Smooth muscle cell (in vitro differentiated cells): ENCODE results near the gene SENP5. TPM values are rescaled to one million over a fixed set of nuclear protein-coding genes. Genes with fewer than 3 reads are reported as not detected.
A peak's percentile ranks its signal among the peaks of the same experiment; 100 is the strongest.
"Not testable (repeated sequence)": the region's sequence is repeated elsewhere in the genome, so short reads cannot be mapped to it uniquely, and the experiment has no call there.

Experiments used
- DNase-seq: peaks from one replicate; lab custom pipeline; 2025; ENCODE audit not compliant: unreplicated experiment; lab: John Stamatoyannopoulos, UW
- H2AFZ ChIP-seq: fragments of 200-600 bp; sonication (generic); 2 replicates; pipeline ENCODE4 v1.6.0; 2016; ENCODE audit warnings: antibody characterized with exemption, low read depth, mild to moderate bottlenecking
- H3F3A ChIP-seq: fragments of 200-600 bp; sonication (generic); 2 replicates; pipeline ENCODE4 v1.6.0; 2017; ENCODE audit warnings: antibody characterized with exemption, low read depth
- H3K27ac ChIP-seq: fragments of 200-600 bp; sonication (generic); 2 replicates; pipeline ENCODE4 v1.5.1; 2016; ENCODE audit warnings: low read depth, mild to moderate bottlenecking
- H3K27me3 ChIP-seq: fragments of 200-600 bp; sonication (generic); 2 replicates; pipeline ENCODE4 v1.6.1; 2016; ENCODE audit warnings: low read depth, mild to moderate bottlenecking
- H3K36me3 ChIP-seq: fragments of 200-600 bp; sonication (generic); 2 replicates; pipeline ENCODE4 v1.5.1; 2016; ENCODE audit warnings: low read depth
- H3K4me1 ChIP-seq: fragments of 200-600 bp; sonication (generic); 2 replicates; pipeline ENCODE4 v1.5.1; 2016; ENCODE audit warnings: low read depth
- H3K4me2 ChIP-seq: fragments of 200-600 bp; sonication (generic); 2 replicates; pipeline ENCODE4 v1.6.0; 2016; ENCODE audit warnings: mild to moderate bottlenecking
- H3K4me3 ChIP-seq: fragments of 200-600 bp; sonication (generic); 2 replicates; pipeline ENCODE4 v1.5.1; 2016; ENCODE audit warnings: mild to moderate bottlenecking
- H3K79me2 ChIP-seq: fragments of 200-600 bp; sonication (generic); 2 replicates; pipeline ENCODE4 v1.6.0; 2016; ENCODE audit warnings: low read depth, mild to moderate bottlenecking
- H3K9ac ChIP-seq: fragments of 200-600 bp; sonication (generic); 2 replicates; pipeline ENCODE4 v1.6.0; 2016; ENCODE audit warnings: low read depth
- H3K9me3 ChIP-seq: fragments of 200-600 bp; sonication (generic); replicated peaks from 2 replicates; pipeline ENCODE4 v1.5.1; 2016; ENCODE audit warnings: low read depth
- H4K20me1 ChIP-seq: fragments of 200-600 bp; sonication (generic); 2 replicates; pipeline ENCODE4 v1.6.0; 2016; ENCODE audit warnings: low read depth
- CTCF ChIP-seq: fragments of 200-600 bp; sonication (generic); IDR thresholded peaks from 2 replicates; pipeline ENCODE4 v1.5.1; 2017; ENCODE audit warnings: borderline replicate concordance, mild to moderate bottlenecking, antibody characterized with exemption; ENCODE audit not compliant: insufficient read depth, poor library complexity, severe bottlenecking
- WGBS: methylation state at CpG from one replicate; pipeline ENCODE4 v1.1.7; 2016; ENCODE audit warnings: low lambda C conversion rate; 5-methylcytosine and 5-hydroxymethylcytosine counted together
- polyA plus RNA-seq: library from polyadenylated mRNA; unstranded; fragments of >200 nt; fragmentation: Nextera tagmentation; extraction: Ambion mirVana; gene quantifications from 2 replicates; pipeline ENCODE4 v1.2.1, GENCODE V29; 2016
- total RNA-seq: library from RNA; depleted of rRNA; stranded (reverse); fragments of >200 nt; gene quantifications from 2 replicates; pipeline ENCODE4 v1.2.3, GENCODE V29; 2014

The SENP5 gene, protein sequence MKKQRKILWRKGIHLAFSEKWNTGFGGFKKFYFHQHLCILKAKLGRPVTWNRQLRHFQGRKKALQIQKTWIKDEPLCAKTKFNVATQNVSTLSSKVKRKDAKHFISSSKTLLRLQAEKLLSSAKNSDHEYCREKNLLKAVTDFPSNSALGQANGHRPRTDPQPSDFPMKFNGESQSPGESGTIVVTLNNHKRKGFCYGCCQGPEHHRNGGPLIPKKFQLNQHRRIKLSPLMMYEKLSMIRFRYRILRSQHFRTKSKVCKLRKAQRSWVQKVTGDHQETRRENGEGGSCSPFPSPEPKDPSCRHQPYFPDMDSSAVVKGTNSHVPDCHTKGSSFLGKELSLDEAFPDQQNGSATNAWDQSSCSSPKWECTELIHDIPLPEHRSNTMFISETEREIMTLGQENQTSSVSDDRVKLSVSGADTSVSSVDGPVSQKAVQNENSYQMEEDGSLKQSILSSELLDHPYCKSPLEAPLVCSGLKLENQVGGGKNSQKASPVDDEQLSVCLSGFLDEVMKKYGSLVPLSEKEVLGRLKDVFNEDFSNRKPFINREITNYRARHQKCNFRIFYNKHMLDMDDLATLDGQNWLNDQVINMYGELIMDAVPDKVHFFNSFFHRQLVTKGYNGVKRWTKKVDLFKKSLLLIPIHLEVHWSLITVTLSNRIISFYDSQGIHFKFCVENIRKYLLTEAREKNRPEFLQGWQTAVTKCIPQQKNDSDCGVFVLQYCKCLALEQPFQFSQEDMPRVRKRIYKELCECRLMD
- total RNA-seq = 35.0 and 59.2 TPM in 2 replicates
- 15.9 and 18.6 TPM in 2 replicates for polyA plus RNA-seq

DNA sequence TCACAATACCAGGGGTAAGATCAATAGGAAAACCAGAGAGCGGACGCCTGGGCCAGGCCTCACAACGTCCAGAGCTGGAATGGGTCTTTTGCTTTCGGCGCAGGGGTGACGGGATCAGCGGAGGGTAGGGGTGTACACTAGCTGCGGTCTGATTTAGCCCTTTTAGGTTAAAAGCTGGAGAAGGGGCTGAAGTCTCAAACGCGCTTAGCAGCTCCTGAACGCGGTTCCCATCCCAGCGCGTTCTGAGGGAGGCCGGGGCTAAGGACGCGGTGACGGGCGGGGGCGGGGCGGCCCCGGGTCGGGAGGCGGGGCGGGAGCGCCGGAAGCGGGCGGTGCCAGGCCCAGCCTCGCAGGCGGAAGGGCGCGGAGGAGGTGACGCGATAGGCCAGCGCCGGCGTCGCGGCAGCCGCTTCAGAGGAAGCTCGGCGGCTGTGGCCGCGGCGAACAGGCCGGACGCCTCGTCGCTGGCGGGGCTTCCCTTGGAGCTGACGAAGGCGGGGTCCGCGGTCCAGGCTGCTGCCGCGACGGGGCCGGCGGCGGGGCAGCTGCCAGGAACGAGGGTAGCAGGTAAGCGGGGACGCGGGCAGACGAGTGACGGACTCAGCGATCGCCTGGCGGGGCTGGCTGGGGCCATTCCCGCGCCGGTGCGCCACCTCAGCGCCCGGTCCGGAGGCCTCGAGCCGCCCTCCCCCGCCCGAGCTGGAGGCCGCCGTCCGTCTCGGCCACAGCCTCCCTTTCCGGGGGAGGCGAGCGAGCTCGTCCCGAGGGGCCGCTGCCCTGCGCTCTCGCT, at the start of gene SENP5:
TSS of gene SENP5 (plus strand) at position 414 of the 790 bp plus-strand sequence. CDS start 17,262 bp downstream, outside the sequence.
- peaks cover 44% of the 10 kb centered on the region for H4K20me1 ChIP-seq
- H3K27ac ChIP-seq = peak within 1 kb of the TSS; percentile 94
- peak within 1 kb of the TSS; percentile 97 for H3K9ac ChIP-seq
- peak within 1 kb of the TSS; percentile 96 for H3K4me3 ChIP-seq
- H3K4me1 ChIP-seq = peaks cover 9% of the 10 kb centered on the region
- H2AFZ ChIP-seq = peak within 1 kb of the TSS; percentile 95
- H3K4me2 ChIP-seq = peak within 1 kb of the TSS; percentile 92
- no peaks in the 10 kb centered on the region for H3K27me3 ChIP-seq
- H3K36me3 ChIP-seq = no peaks in the 10 kb centered on the region
- peak; percentile 73 for DNase-seq
- no peak for TF ChIP-seq CTCF
- peaks cover 49% of the 10 kb centered on the region for H3K79me2 ChIP-seq
- no peaks in the 10 kb centered on the region for H3K9me3 ChIP-seq
- no peaks in the 10 kb centered on the region for H3F3A ChIP-seq
- WGBS = 4% methylated on average over 54 of the region's 93 CpGs

- H2AFZ ChIP-seq = no peak overlapping the region
- no peak overlapping the region for H3K9ac ChIP-seq
- peaks cover 41% of the 10 kb centered on the region for H3K36me3 ChIP-seq
- no peak for DNase-seq
- H4K20me1 ChIP-seq = no peaks in the 10 kb centered on the region
- H3K4me3 ChIP-seq = no peak overlapping the region
- no peaks in the 10 kb centered on the region for H3F3A ChIP-seq
- TF ChIP-seq CTCF = no peak
- H3K27ac ChIP-seq = no peak overlapping the region
- no peaks in the 10 kb centered on the region for H3K79me2 ChIP-seq
- H3K4me1 ChIP-seq = no peaks in the 10 kb centered on the region
- no peaks in the 10 kb centered on the region for H3K9me3 ChIP-seq
- no peaks in the 10 kb centered on the region for H3K27me3 ChIP-seq
- WGBS = 98% methylated on average over 6 of the region's 6 CpGs
- H3K4me2 ChIP-seq = no peak overlapping the region
Measured at GRCh38 chr3:196821806-196822355, 45.8 kb upstream of the SENP5 start.

GRCh38 chr3:196829651-196830050, 38.1 kb upstream of the SENP5 start:
- H3K9ac ChIP-seq, H3K27ac ChIP-seq, H3K9me3 ChIP-seq, H3K4me2 ChIP-seq, H3K4me1 ChIP-seq, DNase-seq, H3K4me3 ChIP-seq, H4K20me1 ChIP-seq, H2AFZ ChIP-seq, H3K36me3 ChIP-seq, H3F3A ChIP-seq, H3K79me2 ChIP-seq, H3K27me3 ChIP-seq: not testable (repeated sequence)
- WGBS = 93% methylated on average over 3 of the region's 3 CpGs
